HFF-Myc (cell line): ENCODE measurements around the gene PDK2.

Experiments used
- DNase-seq: peaks from one replicate; pipeline ENCODE4 v3.0.0-alpha.2; 2011; ENCODE audit warnings: low read depth; ENCODE audit errors: extremely low read depth
- H3K4me3 ChIP-seq: replicated peaks from 2 replicates; pipeline ENCODE4 v1.5.1; 2011; ENCODE audit warnings: low read depth, mild to moderate bottlenecking, control low read depth, low read length
- CTCF ChIP-seq: IDR thresholded peaks from 2 replicates; pipeline ENCODE4 v1.5.1; 2012; ENCODE audit warnings: mild to moderate bottlenecking, low read depth, low read length, control low read depth; ENCODE audit errors: missing control alignments

Gene PDK2

DNA sequence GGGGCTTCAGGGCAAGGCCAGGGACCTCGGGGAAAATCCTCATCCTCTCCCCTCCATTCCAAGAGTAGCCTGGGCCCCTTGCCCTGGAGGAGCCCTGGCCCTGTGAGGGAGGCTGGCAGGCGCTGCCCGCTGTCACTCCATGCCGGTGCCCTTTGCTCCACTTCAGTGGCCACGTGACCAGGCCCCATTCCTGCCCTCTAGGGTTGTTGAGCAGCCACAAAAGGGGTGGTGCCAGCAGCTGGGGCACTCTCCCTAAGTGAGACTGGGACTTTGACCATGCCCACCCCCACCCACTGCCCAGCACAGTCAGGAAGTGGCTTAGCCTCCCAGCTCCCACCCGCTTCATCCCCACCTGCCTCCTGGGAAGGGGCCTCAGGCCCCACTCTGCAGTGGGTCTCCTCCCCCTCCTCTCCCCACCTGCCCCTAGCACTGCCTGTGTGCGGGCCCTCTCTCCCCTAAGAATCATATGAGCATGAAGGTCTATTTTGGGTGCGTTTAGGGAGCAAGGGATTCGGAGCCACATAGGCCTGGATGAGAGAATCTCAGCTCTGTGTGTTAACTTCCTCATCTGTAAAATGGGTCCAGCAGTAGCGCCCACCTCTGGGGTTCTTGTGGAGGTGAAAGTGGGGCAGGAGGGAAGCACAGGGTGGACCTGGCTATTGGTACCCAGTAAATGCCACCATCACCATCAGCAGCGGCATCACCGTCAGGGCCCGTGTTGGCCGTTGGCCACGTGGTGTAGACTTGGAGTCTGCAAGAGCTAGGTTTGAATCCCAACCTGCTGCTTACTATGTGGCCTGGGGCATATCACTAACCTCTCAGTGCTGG lies 7.2 kb downstream of the PDK2 start:
- DNase-seq, result no peak
- H3K4me3 ChIP-seq, result no peak overlapping the region
- TF ChIP-seq CTCF, result no peak

DNA sequence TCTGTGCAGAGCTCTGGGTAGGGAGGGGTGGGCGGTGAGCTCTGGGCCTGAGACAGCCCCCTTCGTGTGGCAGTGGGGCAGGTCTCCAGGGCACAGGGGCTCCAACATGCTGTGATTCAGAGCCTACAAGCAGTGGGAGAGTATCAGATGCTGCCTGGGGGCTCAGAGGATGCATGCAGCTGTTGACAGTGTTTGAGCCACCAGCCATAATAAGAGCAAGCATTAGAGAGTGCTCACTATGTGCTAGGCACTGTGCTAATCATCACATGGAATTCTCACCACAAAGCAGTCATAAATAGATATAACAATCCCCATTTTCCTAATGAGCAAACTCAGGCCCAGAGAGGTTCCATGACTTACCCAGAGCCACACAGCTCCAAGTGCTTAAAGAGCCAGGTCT lies 8.1 kb downstream of the PDK2 start:
- no peak for TF ChIP-seq CTCF
- no peak overlapping the region for H3K4me3 ChIP-seq
- DNase-seq, result no peak

DNA sequence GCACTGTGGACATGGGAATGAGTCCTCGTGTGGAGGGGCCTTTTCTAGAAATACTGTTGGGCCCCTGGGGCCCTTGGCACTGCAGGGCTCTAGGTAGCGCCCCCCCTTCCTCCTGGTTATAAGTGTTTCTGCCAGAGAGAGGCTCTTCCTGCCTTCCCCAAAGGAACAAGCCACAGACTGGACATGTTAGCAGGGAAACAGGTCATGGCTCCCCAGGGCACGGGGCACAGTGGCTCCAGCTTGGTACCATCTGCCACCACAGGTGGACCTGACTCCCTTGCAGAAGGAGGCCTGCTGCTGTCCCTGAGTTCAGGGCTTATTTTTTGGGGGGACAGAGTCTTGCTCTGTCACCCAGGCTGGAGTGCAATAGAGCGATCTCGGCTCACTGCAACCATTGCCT lies 8.8 kb downstream of the PDK2 start:
- TF ChIP-seq CTCF, result no peak
- H3K4me3 ChIP-seq, result no peak overlapping the region
- DNase-seq, result no peak

DNA sequence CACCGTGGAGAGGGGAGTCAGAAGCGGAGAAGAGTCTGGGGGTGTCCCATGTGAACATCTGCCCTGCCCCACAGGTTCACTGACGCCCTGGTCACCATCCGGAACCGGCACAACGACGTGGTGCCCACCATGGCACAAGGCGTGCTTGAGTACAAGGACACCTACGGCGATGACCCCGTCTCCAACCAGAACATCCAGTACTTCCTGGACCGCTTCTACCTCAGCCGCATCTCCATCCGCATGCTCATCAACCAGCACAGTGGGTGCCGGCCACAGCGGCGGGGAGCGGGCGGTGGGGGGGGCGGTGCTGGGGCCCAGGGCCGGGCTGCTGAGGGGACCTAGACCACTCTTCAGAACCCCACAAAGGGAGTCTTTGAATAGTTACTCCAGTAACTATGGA lies 10.7 kb downstream of the PDK2 start:
- H3K4me3 ChIP-seq, result no peak overlapping the region
- DNase-seq, result no peak
- TF ChIP-seq CTCF, result no peak

- H3K4me3 ChIP-seq, result no peak overlapping the region
- no peak for TF ChIP-seq CTCF
- no peak for DNase-seq
These were observed 11.4 kb downstream of the PDK2 start for GRCh38 chr17:50106393-50107131.

- no peak overlapping the region for H3K4me3 ChIP-seq
- no peak for TF ChIP-seq CTCF
- DNase-seq, result no peak
These were observed 12.8 kb downstream of the PDK2 start for GRCh38 chr17:50107790-50108414.
